K562 (cell line): ENCODE measurements around the gene BMP3.

Source experiments
- NFYB ChIP-seq: IDR thresholded peaks from 2 replicates; pipeline ENCODE4 v1.6.1; 2011; ENCODE audit warnings: mild to moderate bottlenecking, moderate library complexity; ENCODE audit not compliant: insufficient read length; ENCODE audit errors: extremely low read depth
- NR2C2 ChIP-seq, 2 experiments: fragments of 200-800 bp in 1 of 2; sonication (Bioruptor generic) in 1 of 2; sonication (generic) in 1 of 2; formaldehyde crosslinking in 1 of 2; IDR thresholded peaks; 2 replicates each; pipeline versions ENCODE4 v1.6.1 to v1.8.0; 2016 to 2022; ENCODE audit warnings: mild to moderate bottlenecking in 1 of 2, missing compliant biosample characterization in 1 of 2, missing genetic modification characterization in 1 of 2, missing genetic modification reagents in 1 of 2

DNA sequence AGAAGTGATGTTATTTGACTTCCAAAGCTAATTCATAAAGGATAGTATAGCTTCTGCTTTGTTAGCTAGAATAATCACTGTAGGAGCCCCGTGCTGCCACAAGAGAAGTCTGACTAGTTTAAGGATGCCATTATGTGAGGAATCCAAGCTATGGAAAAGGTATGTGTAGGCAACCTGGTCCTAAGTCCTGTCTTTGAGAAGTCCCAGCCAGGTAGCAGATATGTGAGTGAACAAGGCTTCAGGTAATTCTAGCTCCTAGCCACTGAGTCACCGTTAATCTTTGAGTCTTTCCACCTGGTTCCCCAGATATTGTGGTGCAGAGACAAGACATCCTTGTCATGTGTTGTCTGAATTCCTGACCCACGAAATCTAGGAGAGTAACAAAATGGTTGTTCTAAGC lies 55.5 kb downstream of the BMP3 start:
- TF ChIP-seq NFYB = no peak
- TF ChIP-seq NR2C2 (CRISPR knock-in tag; IDR thresholded peaks at IDR 0.05) = no peak
- no peak for TF ChIP-seq NR2C2 (tag; IDR thresholded peaks at IDR 0.05)
